ENCODE results near the gene CHIC2.
"Not testable (repeated sequence)": the region's sequence is repeated elsewhere in the genome, so short reads cannot be mapped to it uniquely, and the experiment has no call there.

CHIC2 gene

DNA sequence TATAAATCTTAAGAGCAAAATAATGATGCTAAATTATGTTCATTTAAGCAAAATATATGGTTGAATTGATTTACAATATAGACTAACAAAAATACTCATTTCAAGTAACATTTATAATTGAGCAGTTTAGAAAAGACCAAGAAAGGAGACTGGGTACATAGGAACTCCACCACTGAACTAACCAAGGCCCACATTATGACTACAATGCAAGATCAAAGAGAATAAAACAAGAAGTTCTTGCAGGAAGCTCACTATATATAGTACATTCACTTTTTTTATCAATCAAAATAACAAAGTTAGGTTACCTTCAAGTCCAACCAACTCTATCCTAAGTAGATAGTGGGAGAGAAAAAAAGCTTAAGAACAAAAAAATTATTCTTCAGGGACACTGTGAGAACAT is 8.0 kb downstream of the CHIC2 start:
- DNase-seq = no peak

DNA sequence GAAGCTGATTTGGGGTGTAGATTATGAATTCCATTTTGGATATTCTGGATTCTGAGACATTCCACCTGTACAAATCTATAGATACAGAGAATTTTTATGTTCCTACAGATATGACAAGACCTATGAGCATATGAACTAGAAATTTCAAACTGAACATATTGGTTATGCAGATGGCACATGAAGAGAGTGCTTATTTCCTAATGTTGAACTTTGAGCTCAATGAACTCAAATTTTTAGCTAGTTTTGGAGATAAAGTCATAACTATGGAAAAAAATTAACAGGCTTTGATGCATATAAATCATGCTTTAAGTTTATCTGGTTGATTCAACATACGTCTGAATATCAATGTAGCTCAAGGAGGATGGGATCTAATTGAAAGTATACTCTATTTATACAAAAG is 8.9 kb downstream of the CHIC2 start:
- DNase-seq = no peak

DNA sequence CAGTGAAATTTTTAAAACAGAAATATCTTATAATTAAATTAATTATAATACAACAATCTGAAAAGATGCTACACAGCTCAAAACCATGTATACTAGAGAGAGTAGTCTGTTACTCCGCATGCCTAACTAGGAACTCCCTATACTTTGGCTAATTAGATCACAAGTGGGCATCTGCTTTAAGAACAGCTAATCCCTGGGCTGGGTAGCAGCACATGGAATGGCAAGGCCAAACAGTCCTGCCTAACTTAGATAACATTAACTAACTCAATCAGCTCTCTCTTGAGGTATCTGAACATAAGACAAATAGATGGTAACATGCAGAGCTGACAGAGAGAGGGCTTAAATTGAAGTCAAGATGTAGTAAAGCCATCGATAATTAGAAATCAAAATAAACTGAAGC is 9.9 kb downstream of the CHIC2 start:
- no peak for DNase-seq

DNA sequence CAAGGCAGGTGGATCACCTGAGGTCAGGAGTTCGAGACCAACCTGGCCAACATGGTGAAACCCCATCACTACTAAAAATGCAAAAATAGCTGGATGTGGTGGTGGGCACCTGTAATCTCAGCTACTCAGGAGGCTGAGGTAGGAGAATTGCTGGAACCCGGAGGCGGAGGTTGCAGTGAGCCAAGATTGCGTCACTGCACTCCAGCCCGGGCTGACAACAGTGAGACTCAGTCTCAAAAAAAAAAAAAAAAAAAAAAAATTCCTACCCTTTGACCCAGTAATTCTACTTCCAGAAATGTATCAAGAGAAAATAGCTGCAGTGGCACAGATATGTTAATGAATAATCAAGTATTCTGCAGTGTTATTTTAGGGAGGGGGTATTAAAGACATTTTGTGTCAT is 11.1 kb downstream of the CHIC2 start:
- not testable (repeated sequence) for DNase-seq

DNA sequence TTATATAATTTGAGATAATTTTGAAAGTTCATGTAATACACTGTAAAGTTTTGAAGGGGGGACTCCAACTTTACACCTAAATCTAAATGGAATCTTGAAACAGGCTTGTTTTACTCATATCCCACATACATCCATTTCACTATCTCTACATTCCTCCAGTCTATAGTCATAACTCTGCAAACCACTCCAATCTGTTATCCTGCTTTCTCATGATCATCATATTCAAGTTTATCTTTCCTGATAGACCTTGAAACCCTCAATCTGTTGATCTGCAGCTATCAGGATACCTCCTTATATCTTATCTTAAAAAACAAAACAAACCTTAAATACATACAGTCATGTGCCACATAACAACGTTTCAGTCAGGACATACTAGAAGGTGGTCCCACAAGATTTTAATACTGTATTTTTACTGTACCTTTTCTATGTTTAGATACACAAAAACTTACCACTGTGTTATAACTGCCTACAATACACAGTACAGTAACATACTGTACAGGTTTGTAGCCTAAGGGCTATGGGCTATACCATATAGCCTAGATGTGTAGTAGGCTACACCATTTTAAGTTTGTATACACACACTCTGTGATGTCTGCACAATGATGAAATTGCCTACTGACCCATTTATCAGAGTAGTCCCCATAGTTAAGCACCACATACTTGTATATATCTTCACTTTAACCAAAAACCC is 14.0 kb downstream of the CHIC2 start:
- no peak for DNase-seq

DNA sequence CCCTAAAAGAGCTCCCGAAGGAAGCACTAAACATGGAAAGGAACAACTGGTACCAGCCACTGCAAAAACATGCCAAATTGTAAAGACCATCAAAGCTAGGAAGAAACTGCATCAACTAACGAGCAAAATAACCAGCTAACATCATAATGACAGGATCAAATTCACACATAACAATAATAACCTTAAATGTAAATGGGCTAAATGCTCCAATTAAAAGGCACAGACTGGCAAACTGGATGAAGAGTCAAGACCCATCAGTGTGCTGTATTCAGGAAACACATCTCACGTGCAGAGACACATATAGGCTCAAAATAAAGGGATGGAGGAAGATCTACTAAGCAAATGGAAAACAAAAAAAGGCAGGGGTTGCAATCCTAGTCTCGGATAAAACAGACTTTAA is 20.8 kb downstream of the CHIC2 start:
- DNase-seq = not testable (repeated sequence)

DNA sequence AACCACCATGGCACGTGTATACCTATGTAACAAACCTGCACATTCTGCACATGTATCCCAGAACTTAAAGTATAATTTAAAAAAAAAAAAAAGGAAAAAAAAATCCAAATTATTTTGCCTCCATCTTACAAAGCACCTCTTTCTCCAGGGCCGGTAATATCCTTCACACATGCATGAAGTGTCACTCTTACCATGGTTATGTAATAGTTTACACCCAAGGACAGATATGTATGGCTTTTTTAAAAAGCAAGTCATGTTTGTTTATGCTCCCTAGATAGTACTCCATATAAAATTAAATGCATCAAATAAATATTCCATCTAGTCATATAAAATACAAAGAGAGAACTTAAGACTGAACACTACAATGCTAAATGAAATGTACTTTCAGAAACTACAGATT is 22.5 kb downstream of the CHIC2 start:
- no peak for DNase-seq

DNA sequence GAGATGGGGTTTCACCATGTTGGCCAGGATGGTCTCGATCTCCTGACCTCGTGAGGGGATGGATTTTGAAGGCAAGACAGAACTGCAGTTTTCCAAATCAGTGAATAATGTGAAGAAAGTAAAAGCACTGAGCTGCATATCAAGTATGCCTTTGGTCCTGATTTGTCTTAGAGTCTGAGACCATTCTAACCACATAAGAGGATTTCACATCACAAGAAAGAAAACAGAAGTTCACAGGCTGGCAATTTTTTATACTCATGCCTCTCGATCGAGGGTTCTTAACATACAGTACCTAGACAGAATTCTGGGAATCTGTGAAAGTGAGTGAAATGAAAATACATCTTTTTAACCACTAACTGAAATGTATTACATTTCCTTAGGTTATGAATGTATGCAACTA is 23.3 kb downstream of the CHIC2 start:
- DNase-seq = no peak

DNA sequence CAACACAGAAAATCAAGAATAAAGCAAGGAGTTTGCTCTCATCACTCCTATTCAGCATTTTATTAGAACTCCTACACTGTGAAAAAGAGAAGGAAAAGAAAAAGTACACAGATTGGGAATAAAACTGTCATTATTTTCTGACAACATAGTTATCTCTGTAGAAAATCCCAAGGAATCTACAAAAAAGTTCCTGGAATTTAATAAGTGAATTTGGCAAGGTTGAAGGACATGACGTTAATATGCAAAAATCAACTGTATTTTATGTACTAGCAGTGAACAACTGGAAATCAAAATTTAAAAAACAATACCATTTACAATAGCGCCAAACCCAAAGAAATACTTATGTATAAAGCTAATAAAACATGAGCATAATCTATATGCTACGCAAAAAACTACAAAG is 26.3 kb downstream of the CHIC2 start:
- no peak for DNase-seq

DNA sequence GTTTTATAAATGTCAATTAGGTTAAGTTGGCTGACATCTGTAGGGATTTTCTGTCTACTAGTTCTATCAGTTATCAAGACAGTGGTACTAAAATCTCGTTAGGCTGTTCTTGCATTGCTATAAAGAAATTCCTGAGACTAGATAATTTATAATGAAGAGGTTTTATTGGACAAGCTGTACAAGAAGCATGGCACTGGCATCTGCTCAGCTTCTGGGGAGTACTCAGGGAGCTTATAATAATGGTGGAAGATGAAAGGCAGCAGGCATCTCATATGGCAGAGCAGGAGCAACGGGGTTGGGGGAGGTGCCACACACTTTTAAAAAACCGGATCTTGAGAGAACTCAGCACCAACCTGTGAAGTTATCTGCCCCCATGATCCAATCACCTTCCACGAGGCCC is 28.2 kb downstream of the CHIC2 start:
- no peak for DNase-seq

DNA sequence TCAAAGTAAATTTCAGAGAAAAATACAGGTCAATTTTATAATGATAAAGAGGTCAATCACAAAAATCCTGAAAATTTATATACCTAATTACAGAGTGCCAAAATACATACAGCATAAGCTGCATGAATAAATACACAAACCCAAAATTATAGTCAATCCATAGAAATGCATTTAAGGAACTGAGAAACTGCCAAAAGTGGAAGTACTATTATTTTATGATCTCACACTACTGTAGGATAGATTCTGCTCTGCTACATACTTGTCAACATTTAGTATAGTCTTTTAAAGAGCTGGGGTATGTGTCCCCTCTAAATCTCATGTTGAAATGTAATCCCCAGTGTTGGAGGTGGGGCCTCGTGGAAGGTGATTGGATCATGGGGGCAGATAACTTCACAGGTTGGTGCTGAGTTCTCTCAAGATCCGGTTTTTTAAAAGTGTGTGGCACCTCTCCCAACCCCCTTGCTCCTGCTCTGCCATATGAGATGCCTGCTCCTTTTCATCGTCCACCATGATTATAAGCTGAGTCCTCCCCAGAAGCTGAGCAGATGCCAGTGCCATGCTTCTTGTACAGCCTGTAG is 31.8 kb downstream of the CHIC2 start:
- DNase-seq = no peak

DNA sequence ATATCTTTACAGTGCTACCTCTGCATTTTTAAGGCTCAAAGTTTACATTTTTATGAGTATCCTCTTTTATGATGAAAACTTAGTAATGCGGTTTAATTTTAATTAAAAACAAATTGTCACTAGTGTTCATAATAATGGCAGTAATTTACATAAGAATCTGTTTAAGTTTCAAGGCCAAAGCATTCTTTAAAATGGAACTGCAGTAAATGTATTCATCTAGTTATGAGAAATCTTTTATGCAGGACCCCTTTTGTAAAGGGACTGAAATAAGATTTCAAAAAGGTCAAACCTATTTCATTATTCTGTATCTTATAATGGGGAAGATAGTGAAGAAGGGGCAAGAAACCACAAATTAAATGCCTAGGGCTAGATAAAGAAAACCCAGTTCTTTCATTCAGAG is 37.1 kb downstream of the CHIC2 start:
- no peak for DNase-seq

DNA sequence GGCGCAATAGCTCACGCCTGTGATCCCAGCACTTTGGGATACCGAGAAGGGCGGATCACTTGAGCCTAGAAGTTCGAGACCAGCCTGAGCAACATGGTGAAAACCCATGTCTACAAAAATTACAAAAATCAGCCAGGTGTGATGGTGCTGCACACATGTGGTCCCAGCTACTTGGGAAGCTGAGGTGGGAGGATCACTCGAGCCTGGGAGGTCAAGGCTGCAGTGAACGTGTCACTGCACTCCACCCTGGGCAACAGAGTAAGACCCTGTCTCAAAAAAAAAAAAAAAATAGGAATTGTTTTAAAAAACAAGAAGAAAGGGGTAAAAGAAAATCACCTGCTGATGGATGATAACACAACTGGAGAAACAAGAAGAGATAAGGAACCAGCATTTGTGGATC is 38.8 kb downstream of the CHIC2 start:
- no peak for DNase-seq

DNA sequence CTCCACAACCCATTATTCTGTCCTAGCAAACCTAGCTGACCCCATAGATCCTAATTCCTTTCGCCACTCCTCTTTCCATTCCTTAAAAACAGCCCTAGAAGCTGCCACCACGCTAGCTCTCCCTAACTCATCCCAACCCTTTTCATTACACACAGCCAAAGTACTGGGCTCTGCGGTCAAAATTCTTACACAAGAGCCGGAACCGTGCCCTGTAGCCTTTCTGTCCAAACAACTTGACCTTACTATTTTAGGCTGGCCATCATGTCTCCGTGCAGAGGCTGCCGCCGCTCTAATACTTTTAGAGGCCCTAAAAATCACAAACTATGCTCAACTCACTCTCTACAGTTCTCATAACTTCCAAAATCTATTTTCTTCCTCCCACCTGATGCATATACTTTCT is 41.4 kb downstream of the CHIC2 start:
- DNase-seq = not testable (repeated sequence)

DNA sequence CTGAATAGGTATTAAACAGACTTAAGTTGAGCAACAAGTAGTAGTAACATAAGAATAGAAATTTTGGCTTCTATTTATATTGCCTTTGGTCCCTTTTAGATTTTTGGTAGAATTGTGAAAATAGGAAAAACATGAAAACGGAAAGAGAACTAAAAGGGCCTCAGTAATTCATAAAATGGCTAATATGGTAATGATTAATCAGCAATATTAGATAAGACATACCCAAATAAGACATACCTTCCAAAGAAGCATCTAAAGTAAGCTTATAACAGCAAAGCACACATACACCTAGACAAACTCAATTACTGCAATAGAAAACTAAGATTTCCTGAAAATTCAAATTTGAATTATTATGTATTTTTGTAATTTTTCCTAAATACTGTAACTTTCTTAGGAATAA is 46.4 kb downstream of the CHIC2 start:
- no peak for DNase-seq

DNA sequence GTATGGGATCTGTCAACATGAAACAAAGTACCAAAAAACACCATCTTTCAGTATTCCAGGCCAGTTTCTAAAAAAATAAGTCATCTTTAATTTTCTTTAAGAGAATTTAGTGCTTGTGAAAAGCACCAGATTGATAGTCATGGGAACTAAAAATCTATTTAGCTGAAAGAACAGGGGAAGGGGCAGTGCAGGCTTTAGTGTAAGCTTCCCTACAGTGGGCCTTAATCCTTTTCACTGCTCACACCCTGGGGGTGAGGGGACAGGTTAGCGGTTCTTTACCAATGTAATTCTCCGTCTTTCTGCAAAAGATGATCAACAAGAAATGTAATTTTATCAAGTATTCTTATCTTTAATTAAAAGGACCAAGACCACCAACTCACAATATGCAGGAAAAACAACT is 47.1 kb downstream of the CHIC2 start:
- no peak for DNase-seq

DNA sequence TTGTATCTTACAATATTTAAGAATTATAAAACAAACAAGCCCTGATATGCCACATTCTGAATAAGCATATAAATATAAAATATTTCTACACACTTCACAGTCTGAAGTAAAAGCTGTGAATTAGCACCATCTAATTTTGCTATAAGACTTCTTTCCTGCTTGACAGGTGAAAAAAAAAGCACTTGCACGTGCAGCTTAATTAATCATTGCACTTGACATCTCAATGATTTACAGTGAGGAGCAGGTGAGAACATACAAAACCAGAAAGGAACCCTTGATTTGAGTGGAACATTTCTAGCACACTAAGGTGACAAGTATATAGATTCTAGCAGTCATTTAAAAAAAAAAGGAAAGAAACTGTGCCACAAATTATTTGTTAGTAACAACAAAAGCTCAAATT is 47.9 kb downstream of the CHIC2 start:
- DNase-seq = no peak

DNA sequence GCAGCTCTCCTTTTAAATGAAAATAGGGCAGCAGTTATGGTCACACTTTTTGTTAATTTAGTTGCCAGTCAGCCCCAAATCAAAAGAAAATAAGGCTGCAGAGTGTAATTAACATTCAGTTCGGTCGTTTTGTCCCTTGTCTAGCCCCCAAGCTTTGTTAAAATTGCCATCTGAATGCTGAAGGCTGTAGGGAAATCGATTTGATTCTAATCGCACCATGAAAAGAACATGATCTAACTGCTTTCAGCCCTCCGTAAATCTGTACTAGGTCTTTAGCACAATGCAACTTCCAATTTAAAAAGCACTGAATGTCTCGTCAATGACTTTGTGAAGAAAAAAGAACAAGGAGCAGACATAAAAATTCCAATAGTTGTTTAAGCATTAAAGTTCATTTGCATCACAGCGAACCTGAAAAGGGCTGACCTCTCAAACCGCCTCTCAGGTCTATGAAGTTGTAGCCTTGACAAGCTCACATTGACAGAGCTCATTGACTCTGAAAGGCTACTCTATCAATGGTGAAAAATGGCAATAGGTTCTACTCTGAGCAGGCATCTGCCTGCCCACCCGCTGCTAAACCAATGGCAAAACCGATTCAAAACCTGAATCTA is 48.9 kb downstream of the CHIC2 start:
- no peak for DNase-seq

DNA sequence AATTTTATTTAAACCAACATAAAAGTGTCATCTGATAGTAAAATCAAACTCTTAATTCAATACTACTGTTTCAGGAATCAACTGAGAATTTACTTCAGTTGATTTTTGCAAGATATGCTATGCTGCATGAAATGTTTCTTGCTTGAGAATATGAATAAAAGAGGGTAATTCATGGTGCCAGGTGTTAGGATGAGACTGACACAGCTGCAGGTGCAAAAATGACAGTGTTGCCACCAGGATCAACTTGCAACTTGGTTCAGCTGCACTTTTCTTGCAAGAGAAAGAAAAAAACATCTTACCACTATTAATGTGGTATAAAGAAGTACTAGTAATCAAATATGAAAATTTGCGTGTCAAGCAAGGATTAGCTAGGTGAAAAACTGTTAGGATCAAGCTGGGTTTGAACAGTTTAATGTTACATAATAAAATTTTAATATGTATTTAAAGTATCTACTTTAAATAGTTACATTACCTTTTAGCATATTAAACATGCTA is 49.7 kb downstream of the CHIC2 start:
- no peak for DNase-seq

DNA sequence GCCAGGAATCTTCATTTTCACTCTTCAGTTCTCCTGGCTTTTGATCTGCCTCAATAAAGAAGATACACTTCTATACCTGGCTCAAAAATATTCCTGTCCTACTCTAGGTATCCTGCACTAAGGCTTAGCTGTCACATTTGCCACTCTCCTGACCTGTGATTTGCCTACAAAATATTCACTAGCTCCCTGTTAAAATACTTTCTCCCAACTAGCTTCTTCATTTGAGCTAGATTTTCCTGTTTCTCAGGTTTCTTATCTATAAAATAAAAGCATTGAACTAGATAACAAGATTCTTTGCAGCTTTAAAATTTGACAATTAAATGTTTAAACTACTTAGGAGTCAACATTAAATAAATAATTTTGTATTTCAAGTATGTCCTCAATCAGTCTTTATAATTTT is 53.2 kb downstream of the CHIC2 start:
- no peak for DNase-seq

DNA sequence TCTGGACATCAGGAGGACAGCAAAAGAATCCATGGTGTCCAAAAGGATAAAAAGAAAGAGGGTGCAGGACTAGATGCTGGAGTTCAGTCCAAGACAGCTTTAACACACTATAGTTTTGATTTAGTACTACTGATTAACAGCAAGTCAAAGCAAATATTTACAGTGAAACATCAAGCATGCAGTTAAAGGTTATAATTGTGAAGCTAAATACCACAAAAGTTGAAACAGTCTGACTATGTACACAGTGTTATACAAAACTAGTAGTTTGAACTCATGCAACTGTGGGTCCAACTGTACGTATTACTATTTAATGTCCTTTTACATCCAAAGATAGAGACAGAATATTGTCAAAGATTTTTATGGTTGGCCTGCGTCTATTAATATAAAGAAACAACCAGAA is 57.6 kb downstream of the CHIC2 start:
- DNase-seq = no peak

DNA sequence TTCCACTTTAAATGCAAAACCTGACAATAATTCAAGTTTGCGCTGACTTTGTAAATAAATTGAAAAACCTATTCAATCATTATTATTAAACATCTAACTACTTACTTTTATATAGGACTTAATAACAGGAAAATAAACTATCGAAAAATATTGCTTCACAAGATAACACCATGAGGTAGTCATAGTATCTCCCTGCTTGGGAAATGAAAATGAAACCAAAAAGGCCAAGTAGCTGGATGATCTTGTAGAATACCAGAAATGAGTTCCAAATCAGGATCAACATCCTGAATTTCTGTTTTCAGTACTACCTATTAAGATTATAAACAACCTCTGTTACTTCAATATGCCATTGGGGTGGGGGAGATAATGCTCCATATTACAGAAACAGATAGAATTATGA is 58.9 kb downstream of the CHIC2 start:
- no peak for DNase-seq

DNA sequence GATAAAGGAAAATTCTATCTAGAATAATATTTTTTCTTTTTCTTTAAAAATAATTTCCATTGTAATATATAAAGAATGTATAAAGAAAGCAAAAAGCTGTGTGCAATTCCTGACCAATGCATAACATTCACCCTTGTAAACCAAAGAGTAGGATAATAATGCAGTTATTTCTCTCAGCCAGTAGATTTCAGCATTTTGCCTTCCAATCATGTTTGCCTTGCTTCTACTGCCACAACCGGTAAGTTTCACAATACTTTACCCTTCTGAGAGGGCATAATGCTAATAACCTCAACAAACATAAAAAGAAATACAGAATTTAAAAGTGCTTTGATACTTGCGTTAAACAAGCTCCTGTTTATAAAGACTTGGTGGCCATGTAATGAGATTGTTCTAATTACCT is 59.9 kb downstream of the CHIC2 start:
- no peak for DNase-seq

DNA sequence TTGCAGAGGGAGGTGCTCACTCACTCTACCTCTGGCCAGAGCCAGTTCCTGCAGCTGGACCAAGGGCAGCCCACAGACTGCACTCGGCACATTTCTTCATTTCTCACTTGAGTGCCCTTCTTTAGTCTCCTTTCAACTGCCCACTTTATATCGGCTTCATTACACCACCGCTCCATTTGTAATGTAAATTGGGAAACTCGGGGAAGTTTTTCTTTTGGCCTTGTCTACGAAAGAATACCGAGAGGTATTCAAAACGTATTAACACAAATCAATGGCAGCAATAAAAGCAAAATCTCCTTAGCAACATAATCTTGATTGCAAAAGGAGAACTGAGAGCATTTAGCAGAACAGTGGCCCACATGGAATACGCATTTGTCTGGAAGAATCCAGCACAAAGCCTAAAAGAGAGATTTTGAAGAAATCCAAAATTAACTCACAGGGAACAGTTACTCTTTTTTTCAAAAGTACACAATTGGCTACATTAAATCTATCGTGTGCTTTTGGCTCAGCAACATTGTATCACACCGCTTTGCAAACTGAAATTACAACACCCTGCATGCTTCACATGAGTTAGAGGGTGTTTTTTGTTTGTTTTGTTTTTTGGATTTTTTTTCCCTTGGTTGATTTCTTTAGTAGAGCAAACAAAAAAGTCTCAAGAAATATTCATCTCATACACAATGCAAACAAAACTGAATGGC is 62.6 kb downstream of the CHIC2 start:
- no peak for DNase-seq
